Measurements from ENCODE around the gene AOPEP.
A peak's percentile ranks its signal among the peaks of the same experiment; 100 is the strongest.

The AOPEP gene

DNA sequence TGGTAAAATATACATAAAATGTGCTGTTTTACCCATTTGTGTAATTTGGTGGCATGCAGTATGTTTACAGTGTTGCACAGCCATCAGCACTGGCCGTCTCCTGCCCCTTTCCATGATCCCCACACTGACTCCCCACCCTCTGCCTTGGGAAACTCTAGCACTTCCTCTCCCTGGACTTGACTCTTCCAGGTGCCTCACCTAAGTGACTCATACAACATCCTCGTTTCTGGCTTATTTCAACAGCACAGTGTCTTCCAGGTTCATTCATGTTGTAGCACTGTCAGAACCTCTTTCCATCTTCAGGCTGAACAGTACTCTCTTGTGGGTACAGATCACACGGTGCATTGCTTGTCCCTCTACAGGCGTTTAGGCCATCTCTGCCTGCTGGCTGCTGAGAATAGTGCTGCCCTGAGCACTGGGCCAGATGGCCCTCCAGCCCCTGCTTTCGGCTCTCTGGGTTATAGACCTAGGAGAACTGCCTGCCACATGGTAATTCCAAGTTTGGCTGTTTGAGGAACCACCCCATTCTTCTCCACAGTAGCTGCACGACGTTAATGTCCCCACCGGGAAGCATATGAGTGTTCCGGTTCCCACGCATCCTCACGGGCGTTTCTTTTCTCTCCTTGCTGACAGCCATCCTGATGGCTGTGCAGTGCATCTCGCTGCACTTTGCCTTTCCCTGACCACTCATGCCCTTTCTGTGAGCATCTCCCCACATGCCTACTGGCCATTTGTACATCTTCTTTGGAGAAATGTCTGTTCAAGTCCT is 379.2 kb downstream of the AOPEP start:
- no peak for DNase-seq

DNA sequence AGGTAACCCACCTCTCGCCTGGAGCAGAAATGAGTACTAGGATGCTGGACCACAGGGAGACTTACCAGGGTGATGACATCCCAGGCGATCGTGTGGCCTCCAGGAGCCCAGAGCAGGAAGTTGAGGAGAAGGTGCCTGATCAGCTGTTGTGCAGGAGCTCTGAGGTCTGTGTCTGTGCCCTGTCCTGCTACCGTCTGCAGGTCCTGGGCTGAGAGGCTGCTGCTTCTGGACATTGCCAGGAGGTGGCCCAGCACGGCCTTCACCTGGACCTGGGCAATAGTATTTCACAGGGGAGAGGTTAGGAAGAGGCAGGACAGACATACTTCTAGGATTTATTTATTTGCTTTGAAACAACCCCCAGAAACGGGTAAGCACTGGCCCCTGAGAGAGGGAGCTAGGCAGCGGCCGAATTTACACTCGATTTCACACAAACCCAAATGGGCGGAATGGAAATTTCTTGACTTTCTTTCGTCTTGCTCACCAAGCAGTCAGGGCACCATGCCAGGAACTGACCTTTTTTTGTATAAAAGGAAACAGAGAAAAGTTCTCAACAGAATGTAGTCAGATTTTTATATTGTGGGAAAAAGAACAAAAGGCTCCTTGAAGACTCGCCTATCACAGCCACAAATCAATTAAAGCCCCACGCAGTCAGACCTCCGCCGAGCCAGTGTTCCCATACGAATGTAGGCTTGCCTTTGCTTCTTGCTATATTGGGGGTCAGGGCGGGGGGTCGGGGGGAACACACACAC is 380.7 kb downstream of the AOPEP start:
- no peak for DNase-seq

DNA sequence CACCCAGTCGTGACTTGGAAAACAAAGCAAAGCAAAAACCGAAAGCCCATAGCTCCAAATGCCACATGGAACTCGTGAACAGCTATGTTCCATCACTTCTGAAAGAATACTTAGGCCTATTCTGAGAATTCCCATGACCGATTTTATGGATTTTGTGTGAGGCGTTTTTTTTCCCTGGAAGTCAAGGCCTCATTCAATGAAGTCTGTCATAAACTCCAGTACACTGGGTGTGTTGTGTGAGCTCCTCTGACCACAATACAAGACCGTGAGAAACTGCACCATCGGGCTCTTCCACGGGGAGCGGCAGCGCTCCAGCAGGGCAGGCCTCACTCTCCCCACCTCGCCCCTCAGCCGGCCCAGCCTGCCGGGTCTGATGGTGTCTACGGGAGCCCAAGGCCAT is 381.5 kb downstream of the AOPEP start:
- no peak for DNase-seq

DNA sequence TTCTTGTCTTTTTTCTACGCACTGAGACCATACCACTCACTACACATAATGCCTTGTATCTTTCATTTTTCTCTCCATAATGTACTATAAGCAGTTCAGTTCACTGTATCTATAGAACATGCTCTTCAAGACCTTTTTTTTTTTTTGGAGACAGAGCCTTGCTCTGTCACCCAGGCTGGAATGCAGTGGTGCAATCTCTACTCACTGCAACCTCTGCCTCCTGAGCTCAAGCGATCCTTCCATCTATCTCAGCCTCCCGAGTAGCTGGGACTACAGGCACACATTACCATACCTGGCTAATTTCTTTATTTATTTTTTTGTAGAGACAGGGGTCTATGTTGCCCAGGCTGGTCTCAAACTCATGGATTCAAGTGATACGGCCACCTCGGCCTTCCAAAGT is 382.3 kb downstream of the AOPEP start:
- no peak for DNase-seq

GRCh38 chr9:95109456-95109855 is 383.0 kb downstream of the AOPEP start:
- no peak for DNase-seq

- no peak for DNase-seq
These were observed 384.5 kb downstream of the AOPEP start for GRCh38 chr9:95110921-95111525.

- no peak for DNase-seq
These were observed 385.2 kb downstream of the AOPEP start for GRCh38 chr9:95111716-95112115.

GRCh38 chr9:95112436-95113280 is 386.2 kb downstream of the AOPEP start:
- no peak for DNase-seq

DNA sequence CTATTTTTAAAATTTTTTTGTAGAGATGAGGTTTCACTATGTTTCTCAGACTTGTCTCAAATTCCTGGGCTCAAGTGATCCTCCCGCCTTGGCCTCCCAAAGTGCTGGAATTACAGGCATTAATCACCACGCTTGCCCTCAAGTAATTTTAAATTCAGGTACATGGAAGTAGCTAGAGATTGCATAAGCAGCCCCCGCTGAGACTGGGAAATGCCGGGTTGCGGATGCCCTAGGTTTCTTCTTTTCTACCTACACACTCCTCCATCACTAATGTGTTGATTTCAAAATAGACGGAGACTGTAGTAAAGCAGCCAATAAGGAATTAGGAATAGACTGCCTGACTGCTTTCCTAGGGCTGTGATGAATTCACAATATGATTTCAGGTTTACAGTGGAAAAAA is 388.6 kb downstream of the AOPEP start:
- no peak for DNase-seq

- DNase-seq = no peak
These were observed 389.7 kb downstream of the AOPEP start for GRCh38 chr9:95116002-95116807.

DNA sequence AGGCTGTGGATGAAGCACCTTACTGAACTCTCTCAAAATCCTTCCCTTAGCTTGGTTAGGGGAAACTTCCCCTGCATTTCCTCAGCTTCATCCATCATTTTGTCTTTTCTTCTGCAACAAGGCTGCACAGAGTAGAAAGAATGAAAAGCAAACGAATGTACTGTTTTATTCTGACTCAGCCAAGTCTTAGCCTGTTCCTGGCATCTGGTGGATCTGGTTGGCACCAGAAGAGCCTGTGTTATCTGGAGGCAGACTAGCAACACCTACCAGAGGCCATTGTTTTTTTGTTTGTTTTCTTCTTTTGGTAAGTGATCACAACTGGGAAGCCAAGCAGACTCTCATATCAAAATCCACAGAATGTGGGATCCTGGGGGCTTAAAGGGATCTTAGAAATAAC is 390.3 kb downstream of the AOPEP start:
- no peak for DNase-seq

DNA sequence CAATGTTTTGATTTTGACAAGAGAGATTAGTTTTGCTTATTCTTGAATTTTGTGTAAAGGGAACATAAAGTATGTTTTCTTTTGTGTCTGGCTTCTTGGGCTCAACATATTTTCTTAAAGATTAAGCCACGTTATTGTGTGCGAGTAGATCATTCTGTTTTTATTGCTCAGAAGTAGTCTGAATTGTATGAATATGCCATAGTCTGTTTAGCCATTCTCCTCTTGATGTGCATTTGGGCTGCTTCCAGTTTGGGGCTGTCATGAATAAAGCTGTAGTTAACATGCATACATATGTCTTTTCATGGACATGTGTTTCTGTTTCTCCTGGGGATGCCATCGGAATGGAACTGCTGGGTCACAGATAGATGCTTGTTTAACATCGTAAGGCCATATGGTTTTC is 392.1 kb downstream of the AOPEP start:
- no peak for DNase-seq

- DNase-seq = no peak
These were observed 394.4 kb downstream of the AOPEP start for GRCh38 chr9:95120781-95121370.

DNA sequence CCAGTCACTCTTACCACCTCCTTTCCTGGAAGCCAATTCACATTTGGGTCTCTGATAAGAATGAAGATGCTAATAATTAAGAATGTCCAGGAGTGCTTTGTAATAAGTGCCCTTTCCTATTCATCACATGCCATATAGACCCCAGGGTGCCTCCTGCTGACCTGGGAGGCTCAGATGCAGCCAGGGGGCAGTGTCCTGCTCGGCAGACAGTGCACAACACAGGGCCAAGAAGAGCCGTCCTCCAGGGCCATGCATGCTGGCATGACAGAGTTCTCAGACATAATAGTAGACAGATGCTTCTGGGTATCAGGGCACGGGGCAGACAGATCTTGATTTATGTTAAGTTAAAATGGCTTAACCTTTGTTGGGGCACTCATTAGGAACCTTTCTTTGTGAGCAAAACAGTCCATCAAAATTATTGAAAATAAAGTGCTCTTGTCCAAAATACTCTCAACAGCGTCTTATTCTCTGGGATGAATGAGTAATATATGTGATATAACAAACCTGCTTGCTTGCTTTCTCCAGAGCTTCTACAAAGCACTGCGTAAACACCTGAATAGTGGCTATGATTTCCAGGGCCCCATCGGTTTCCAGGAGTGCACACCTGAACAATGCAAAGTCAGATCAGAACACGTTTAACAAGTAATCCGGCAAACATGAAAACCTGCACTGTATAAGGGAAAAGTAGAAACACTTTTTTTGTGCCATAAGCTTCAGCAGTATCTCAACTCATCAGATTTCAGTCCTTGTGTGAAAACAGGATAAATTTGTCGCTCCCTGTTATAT is 398.3 kb downstream of the AOPEP start:
- DNase-seq = no peak

- no peak for DNase-seq
These were observed 399.2 kb downstream of the AOPEP start for GRCh38 chr9:95125652-95126051.

DNA sequence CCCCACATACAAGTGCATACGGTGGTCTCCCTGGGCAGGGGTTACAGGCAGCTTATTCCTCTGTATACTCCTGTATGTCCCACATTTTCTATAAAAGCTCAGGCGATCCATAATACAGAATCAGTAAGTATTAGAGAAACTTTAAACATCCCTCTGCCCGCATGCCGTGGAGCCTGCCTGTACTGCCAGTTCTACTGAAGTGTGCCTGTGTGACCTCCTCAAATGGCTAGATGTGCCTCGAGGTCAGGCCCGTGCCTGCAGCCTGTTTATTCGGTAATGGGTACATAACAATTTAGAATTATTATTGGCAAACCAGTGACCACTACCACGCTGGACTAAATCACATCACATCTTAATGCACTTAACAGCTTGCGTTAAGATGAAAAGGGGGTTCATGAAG is 400.2 kb downstream of the AOPEP start:
- no peak for DNase-seq

GRCh38 chr9:95127249-95128176 is 401.0 kb downstream of the AOPEP start:
- DNase-seq = peak; percentile 73

DNA sequence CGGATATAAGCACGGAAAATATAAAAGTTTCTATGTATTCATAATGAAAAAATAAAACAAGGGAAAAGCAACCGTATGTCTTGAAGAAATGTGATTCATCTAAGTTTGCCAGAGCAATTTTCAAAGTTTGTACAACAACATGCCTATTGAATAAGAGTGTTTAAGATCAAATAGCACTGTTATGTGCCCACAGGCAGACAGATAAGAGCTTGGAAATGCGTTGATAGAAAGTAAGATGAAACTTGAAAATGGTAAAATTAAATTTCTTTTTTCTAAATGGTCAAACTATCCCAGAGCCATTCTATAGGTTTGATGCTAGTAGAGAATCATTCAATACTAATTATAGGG is 401.7 kb downstream of the AOPEP start:
- no peak for DNase-seq

GRCh38 chr9:95129476-95130291 is 403.2 kb downstream of the AOPEP start:
- DNase-seq = no peak
